ENCODE data around the gene GJC1.

DNA sequence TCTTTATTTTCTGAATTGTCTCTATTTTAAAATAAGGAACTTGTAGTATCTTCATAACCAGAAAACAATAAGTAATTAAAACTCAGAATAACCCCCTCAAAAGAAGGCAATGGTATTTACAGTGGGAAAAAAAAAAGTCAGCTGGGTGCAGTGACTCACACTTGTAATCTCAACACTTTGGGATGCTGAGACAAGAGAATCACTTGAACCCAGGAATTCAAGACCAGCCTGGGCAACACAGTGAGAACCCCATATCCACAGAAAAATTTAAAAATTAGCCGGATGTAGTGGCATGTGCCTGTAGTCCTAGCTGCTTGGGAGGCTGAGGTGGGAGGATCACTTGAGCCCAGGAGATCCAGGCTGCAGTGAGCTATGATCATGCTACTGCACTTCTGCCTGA, 37.8 kb downstream of the GJC1 start:
- TF ChIP-seq, protein P1, sequence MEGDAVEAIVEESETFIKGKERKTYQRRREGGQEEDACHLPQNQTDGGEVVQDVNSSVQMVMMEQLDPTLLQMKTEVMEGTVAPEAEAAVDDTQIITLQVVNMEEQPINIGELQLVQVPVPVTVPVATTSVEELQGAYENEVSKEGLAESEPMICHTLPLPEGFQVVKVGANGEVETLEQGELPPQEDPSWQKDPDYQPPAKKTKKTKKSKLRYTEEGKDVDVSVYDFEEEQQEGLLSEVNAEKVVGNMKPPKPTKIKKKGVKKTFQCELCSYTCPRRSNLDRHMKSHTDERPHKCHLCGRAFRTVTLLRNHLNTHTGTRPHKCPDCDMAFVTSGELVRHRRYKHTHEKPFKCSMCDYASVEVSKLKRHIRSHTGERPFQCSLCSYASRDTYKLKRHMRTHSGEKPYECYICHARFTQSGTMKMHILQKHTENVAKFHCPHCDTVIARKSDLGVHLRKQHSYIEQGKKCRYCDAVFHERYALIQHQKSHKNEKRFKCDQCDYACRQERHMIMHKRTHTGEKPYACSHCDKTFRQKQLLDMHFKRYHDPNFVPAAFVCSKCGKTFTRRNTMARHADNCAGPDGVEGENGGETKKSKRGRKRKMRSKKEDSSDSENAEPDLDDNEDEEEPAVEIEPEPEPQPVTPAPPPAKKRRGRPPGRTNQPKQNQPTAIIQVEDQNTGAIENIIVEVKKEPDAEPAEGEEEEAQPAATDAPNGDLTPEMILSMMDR (IDR thresholded peaks at IDR 0.05): no peak
- no peak for TF ChIP-seq POLR2A (IDR thresholded peaks at IDR 0.05)
